Effector memory CD4-positive, alpha-beta T cell (primary cell): ENCODE results near the gene DNAJC18.

Experiments used
- DNase-seq, 3 donors: peaks; one replicate each; pipeline ENCODE4 v3.0.0-alpha.2; 2020
- H3K27ac ChIP-seq: 2 replicates; pipeline ENCODE4 v1.7.0; 2013; ENCODE audit warnings: mild to moderate bottlenecking, low read length, moderate library complexity; ENCODE audit not compliant: insufficient read depth, poor library complexity, severe bottlenecking
- H3K27me3 ChIP-seq: replicated peaks from 2 replicates; pipeline ENCODE4 v1.7.0; 2013; ENCODE audit warnings: mild to moderate bottlenecking, low read length; ENCODE audit not compliant: insufficient read depth, control insufficient read depth, poor library complexity, severe bottlenecking
- H3K36me3 ChIP-seq: 2 replicates; pipeline ENCODE4 v1.7.0; 2013; ENCODE audit warnings: mild to moderate bottlenecking, low read length, moderate library complexity; ENCODE audit not compliant: control insufficient read depth, insufficient read depth
- H3K4me1 ChIP-seq: 2 replicates; pipeline ENCODE4 v1.7.0; 2013; ENCODE audit warnings: low read length, mild to moderate bottlenecking; ENCODE audit not compliant: control insufficient read depth, insufficient read depth, poor library complexity, severe bottlenecking
- H3K4me3 ChIP-seq: 2 replicates; pipeline ENCODE4 v1.7.0; 2013; ENCODE audit warnings: low read length, low read depth, mild to moderate bottlenecking; ENCODE audit not compliant: insufficient read depth, poor library complexity, severe bottlenecking
- H3K9me3 ChIP-seq: 2 replicates; pipeline ENCODE4 v1.7.0; 2013; ENCODE audit warnings: mild to moderate bottlenecking, low read length, moderate library complexity; ENCODE audit not compliant: control insufficient read depth

Gene DNAJC18

DNA sequence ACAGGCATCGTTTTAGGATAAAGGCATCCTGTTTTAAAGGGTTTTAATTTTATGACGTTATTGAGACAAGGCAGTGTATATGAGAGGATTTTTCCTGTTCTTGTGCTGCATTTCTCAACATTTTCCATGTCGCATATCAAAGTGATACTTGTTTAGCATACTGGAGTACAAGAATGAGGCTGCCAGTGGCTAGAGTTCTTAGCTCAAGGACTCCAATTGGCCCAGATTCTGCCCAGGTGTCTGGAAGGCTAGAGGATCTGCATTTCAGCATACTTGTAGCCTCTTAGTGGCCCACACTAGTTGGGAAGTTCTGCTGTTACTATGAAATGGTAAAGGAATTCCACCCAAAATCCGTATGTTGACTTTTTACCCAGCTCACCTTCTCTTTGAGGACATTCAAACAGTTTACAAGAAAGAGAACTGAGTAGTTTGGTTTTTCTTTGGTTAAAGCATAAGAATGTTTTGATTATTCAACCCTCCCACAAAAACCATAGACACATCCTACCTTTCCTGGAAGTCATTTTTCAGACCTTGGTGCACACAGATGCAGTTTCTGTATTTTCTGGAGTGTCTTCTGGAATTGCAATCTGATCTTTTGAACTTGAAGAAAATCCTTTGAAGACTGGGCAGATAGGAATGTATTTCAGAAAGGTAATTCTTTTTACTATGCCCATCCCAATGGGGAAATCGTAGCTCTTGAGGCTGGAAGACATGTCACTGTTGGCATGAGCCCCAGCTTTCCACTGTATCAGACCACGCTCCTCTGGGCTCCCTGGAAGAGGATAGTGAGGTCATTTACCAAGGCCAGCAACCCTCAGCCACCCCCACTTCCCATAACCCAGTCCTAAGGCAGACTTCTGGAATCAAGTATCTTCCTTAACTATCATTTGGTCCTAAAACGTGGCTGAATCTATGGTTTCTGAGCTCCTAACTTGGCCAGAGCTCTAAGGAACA lies 67.6 kb downstream of the DNAJC18 start:
- no peak for DNase-seq
- H3K9me3 ChIP-seq = no peaks in the 10 kb centered on the region
- no peak overlapping the region for H3K27ac ChIP-seq
- H3K36me3 ChIP-seq = peaks cover 13% of the 10 kb centered on the region
- H3K4me1 ChIP-seq = no peaks in the 10 kb centered on the region
- H3K4me3 ChIP-seq = no peak overlapping the region
- H3K27me3 ChIP-seq = no peaks in the 10 kb centered on the region

- H3K9me3 ChIP-seq = no peaks in the 10 kb centered on the region
- peaks cover 27% of the 10 kb centered on the region for H3K36me3 ChIP-seq
- H3K4me3 ChIP-seq = no peak overlapping the region
- no peaks in the 10 kb centered on the region for H3K4me1 ChIP-seq
- no peak overlapping the region for H3K27ac ChIP-seq
- H3K27me3 ChIP-seq = no peaks in the 10 kb centered on the region
- no peak for DNase-seq
Observed at GRCh38 chr5:139369181-139369580, 70.1 kb downstream of the DNAJC18 start.

- Histone ChIP-seq H3K9me3 (no peaks in the 10 kb centered on the region), H3K27me3 (no peaks in the 10 kb centered on the region), H3K4me1 (no peaks in the 10 kb centered on the region), H3K4me3 (no peak overlapping the region), H3K36me3 (peaks cover 33% of the 10 kb centered on the region), H3K27ac (no peak overlapping the region)
- no peak for DNase-seq
Observed at GRCh38 chr5:139368613-139369012, 70.7 kb downstream of the DNAJC18 start.

DNA sequence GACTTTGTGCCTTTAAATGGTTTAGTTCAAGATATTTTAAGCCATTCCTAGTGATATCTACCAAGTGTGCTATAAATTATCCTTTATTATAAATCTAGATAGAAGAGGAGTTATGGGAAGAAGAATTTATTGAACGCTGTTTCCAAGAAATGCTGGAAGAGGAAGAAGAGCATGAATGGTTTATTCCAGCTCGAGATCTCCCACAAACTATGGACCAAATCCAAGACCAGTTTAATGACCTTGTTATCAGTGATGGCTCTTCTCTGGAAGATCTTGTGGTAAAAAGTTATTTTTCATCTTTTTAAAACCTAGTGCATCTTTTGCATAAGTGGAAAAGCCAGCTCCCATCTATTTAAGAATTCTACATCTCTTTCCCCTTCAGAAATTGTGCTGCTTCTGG lies 74.9 kb downstream of the DNAJC18 start:
- Histone ChIP-seq H3K27ac (no peak overlapping the region), H3K4me1 (no peaks in the 10 kb centered on the region), H3K4me3 (no peak overlapping the region), H3K36me3 (peaks cover 27% of the 10 kb centered on the region), H3K27me3 (no peaks in the 10 kb centered on the region), H3K9me3 (no peaks in the 10 kb centered on the region)
- DNase-seq = no peak

DNA sequence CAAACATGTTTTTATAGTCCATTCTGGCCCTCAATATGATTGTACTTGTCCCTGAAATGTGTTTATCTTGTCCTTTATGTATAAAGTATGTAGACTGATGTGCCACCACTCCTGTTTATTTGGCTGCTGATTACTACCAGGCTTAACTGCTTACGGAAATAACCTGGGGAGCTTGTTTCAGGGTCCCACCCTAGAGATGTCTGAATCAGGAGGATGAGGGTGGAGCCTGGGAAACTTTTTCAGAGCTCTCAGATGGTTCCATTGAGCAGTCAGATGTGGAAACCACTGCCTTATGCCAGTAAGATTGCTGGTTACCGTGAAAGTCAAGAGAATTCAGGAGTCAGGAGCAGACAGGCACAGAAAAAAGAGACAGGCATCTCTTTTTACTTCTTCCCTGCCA lies 75.4 kb downstream of the DNAJC18 start:
- no peak overlapping the region for H3K27ac ChIP-seq
- no peak for DNase-seq
- no peaks in the 10 kb centered on the region for H3K27me3 ChIP-seq
- H3K9me3 ChIP-seq = no peaks in the 10 kb centered on the region
- H3K36me3 ChIP-seq = peaks cover 27% of the 10 kb centered on the region
- H3K4me3 ChIP-seq = no peak overlapping the region
- H3K4me1 ChIP-seq = no peaks in the 10 kb centered on the region

DNA sequence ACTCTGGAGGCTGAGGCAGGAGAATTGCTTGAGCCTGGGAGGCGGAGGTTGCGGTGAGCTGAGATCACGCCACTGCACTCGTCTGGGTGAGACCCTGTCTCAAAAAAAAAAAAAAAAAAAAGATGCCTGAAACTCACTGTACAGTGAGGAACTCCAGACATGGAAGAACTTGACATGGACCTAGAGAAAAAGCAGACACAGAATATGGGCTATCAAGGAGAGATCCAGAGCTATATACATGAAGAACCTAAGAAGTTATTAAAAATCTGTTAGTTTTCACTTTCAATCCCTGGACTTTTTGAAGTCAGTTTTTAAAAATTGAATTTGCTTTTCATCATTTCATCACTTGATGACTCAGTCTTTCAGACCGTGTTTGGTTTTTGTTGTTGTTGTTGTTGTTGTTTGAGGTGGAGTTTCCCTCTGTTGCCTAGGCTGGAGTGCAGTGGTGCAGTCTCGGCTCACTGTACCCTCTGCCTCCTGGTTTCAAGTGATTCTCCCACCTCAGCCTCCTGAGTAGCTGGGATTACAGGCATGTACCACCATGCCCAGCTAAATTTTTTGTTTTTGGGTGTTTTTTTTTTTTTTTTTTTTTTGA lies 77.4 kb downstream of the DNAJC18 start:
- no peaks in the 10 kb centered on the region for H3K9me3 ChIP-seq
- DNase-seq = no peak
- no peaks in the 10 kb centered on the region for H3K27me3 ChIP-seq
- no peak overlapping the region for H3K4me3 ChIP-seq
- H3K4me1 ChIP-seq = no peaks in the 10 kb centered on the region
- no peak overlapping the region for H3K27ac ChIP-seq
- peaks cover 24% of the 10 kb centered on the region for H3K36me3 ChIP-seq

GRCh38 chr5:139360384-139360783 lies 78.9 kb downstream of the DNAJC18 start:
- Histone ChIP-seq H3K27ac (no peak overlapping the region), H3K9me3 (no peaks in the 10 kb centered on the region), H3K36me3 (peaks cover 15% of the 10 kb centered on the region), H3K27me3 (no peaks in the 10 kb centered on the region), H3K4me3 (no peak overlapping the region), H3K4me1 (no peaks in the 10 kb centered on the region)
- no peak for DNase-seq
